ENCODE data around the gene EFCAB12.

- TF ChIP-seq CTCF (IDR thresholded peaks at IDR 0.05; ENCODE audit: poor library complexity) (no peak), EZH2 (IDR thresholded peaks at IDR 0.05; ENCODE audit: borderline replicate concordance) (no peak)
These were observed 14.5 kb upstream of the EFCAB12 start for GRCh38 chr3:129442947-129443346.
